MM.1S (cell line): ENCODE measurements around the gene LARGE2.
"Not testable (repeated sequence)": the region's sequence is repeated elsewhere in the genome, so short reads cannot be mapped to it uniquely, and the experiment has no call there.

Experiments used
- DNase-seq: peaks from one replicate; pipeline ENCODE4 v3.0.0-alpha.2; 2015
- H2AFZ ChIP-seq: fragments of 300-600 bp; sonication (generic); 2 replicates; pipeline ENCODE4 v1.6.0; 2016; ENCODE audit warnings: antibody characterized with exemption, low read length
- H3F3A ChIP-seq: fragments of 300-600 bp; sonication (generic); 2 replicates; pipeline ENCODE4 v1.6.1; 2016; ENCODE audit warnings: mild to moderate bottlenecking, antibody characterized with exemption, low read length, moderate library complexity, mixed read lengths; ENCODE audit not compliant: insufficient read depth
- H3K27ac ChIP-seq: fragments of 300-600 bp; sonication (generic); 2 replicates; pipeline ENCODE4 v1.5.1; 2016; ENCODE audit warnings: mild to moderate bottlenecking, low read length
- H3K27me3 ChIP-seq: fragments of 300-600 bp; sonication (generic); replicated peaks from 2 replicates; pipeline ENCODE4 v1.6.0; 2016; ENCODE audit warnings: low read length; ENCODE audit not compliant: insufficient read depth
- H3K36me3 ChIP-seq: fragments of 300-600 bp; sonication (generic); replicated peaks from 2 replicates; pipeline ENCODE4 v1.6.1; 2016; ENCODE audit warnings: mild to moderate bottlenecking, low read length, mixed read lengths; ENCODE audit not compliant: insufficient read depth
- H3K4me1 ChIP-seq: fragments of 300-600 bp; sonication (generic); 2 replicates; pipeline ENCODE4 v1.6.1; 2016; ENCODE audit warnings: low read length, mixed read lengths
- H3K4me2 ChIP-seq: fragments of 300-600 bp; sonication (generic); 2 replicates; pipeline ENCODE4 v1.6.0; 2016; ENCODE audit warnings: low read depth, low read length
- H3K4me3 ChIP-seq: fragments of 300-600 bp; sonication (generic); 2 replicates; pipeline ENCODE4 v1.5.1; 2016; ENCODE audit warnings: low read length, mixed read lengths
- H3K79me2 ChIP-seq: fragments of 300-600 bp; sonication (generic); 2 replicates; pipeline ENCODE4 v1.6.1; 2016; ENCODE audit warnings: mixed run types, low read length, mixed read lengths
- H3K9ac ChIP-seq: fragments of 300-600 bp; sonication (generic); 2 replicates; pipeline ENCODE4 v1.6.1; 2016; ENCODE audit warnings: low read length, mixed read lengths
- H3K9me2 ChIP-seq: fragments of 300-600 bp; sonication (generic); replicated peaks from 2 replicates; pipeline ENCODE4 v1.6.1; 2016; ENCODE audit warnings: mild to moderate bottlenecking, low read length, mixed read lengths; ENCODE audit not compliant: insufficient read depth
- H3K9me3 ChIP-seq: fragments of 300-600 bp; sonication (generic); replicated peaks from 2 replicates; pipeline ENCODE4 v1.6.1; 2016; ENCODE audit warnings: mild to moderate bottlenecking, low read length, mixed read lengths; ENCODE audit not compliant: insufficient read depth
- H4K20me1 ChIP-seq: fragments of 300-600 bp; sonication (generic); 2 replicates; pipeline ENCODE4 v1.6.1; 2016; ENCODE audit warnings: mild to moderate bottlenecking, low read length, moderate library complexity, mixed read lengths; ENCODE audit not compliant: insufficient read depth
- CTCF ChIP-seq: fragments of 300-600 bp; sonication (generic); IDR thresholded peaks from 2 replicates; pipeline ENCODE4 v1.5.1; 2016; ENCODE audit warnings: antibody characterized with exemption, low read length, mixed read lengths
- EZH2 ChIP-seq: fragments of 300-600 bp; sonication (generic); optimal IDR thresholded peaks from 2 replicates; pipeline ENCODE3; 2017; ENCODE audit warnings: low read depth, mild to moderate bottlenecking, antibody characterized with exemption, low read length, mixed read lengths
- EZH2phosphoT487 ChIP-seq: fragments of 300-600 bp; sonication (generic); IDR thresholded peaks from 2 replicates; pipeline ENCODE4 v1.6.1; 2018; ENCODE audit warnings: antibody characterized with exemption, low read length

Gene LARGE2

DNA sequence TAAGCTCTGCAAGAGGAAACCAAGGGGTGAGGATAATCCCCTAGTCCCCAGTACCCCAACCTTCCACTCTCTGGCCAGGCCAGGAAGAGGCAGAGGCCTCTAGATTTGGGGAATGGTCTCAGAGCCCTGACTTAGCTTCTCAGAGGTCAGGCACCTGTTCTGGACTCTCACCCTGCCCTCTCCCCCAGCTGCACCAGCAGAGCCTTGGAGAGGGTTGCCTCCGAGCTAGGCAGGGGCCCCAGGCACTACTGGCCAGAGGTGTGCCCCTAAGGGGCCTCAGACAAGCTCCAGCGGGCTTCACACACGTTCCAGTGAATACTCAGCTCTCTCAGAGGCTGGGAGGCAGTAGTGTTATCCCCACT, 23.4 kb upstream of the LARGE2 start:
- H3K4me2 ChIP-seq = no peak overlapping the region
- no peaks in the 10 kb centered on the region for H3K79me2 ChIP-seq
- H3K27ac ChIP-seq = no peak overlapping the region
- no peaks in the 10 kb centered on the region for H3K36me3 ChIP-seq
- H3F3A ChIP-seq = no peaks in the 10 kb centered on the region
- no peak overlapping the region for H3K4me3 ChIP-seq
- H3K9ac ChIP-seq = no peak overlapping the region
- H3K9me2 ChIP-seq = no peaks in the 10 kb centered on the region
- no peak for DNase-seq
- TF ChIP-seq EZH2phosphoT487 = no peak
- no peak for TF ChIP-seq CTCF
- no peak for TF ChIP-seq EZH2
- no peak overlapping the region for H2AFZ ChIP-seq
- H3K4me1 ChIP-seq = no peaks in the 10 kb centered on the region
- peaks cover 59% of the 10 kb centered on the region for H3K27me3 ChIP-seq
- H3K9me3 ChIP-seq = no peaks in the 10 kb centered on the region
- H4K20me1 ChIP-seq = no peaks in the 10 kb centered on the region

GRCh38 chr11:45899448-45900174, 22.8 kb upstream of the LARGE2 start:
- no peak overlapping the region for H3K4me2 ChIP-seq
- no peak overlapping the region for H3K4me3 ChIP-seq
- H3K36me3 ChIP-seq = no peaks in the 10 kb centered on the region
- no peaks in the 10 kb centered on the region for H3K9me3 ChIP-seq
- no peaks in the 10 kb centered on the region for H3K79me2 ChIP-seq
- H3K27ac ChIP-seq = no peak overlapping the region
- H2AFZ ChIP-seq = no peak overlapping the region
- H3K9ac ChIP-seq = no peak overlapping the region
- H3F3A ChIP-seq = no peaks in the 10 kb centered on the region
- TF ChIP-seq CTCF = no peak
- no peak for TF ChIP-seq EZH2
- no peak for TF ChIP-seq EZH2phosphoT487
- no peaks in the 10 kb centered on the region for H3K4me1 ChIP-seq
- H4K20me1 ChIP-seq = no peaks in the 10 kb centered on the region
- peaks cover 59% of the 10 kb centered on the region for H3K27me3 ChIP-seq
- H3K9me2 ChIP-seq = no peaks in the 10 kb centered on the region
- no peak for DNase-seq

DNA sequence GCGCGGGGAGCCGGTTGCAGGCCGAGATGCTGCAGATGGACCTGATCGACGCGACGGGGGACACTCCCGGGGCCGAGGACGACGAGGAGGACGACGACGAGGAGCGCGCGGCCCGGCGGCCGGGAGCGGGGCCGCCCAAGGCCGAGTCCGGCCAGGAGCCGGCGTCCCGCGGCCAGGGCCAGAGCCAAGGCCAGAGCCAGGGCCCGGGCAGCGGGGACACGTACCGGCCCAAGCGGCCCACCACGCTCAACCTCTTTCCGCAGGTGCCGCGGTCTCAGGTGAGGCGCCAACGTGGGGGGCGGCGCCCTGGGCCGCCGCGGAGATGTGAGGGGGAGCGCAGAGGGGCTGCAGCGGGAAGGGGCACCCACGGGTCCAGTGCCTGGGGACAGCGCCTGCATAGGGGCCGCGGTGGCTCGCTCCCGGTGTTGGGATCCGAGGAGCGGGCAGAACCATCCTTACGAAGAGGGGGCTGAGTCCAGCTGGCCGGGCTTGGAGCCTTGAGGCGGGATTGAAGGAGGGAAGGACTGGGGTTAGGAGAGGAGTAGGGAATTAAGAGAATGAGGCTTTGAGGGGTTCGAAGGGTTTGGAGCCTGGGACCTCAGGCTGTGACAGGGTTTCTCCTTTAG, 22.2 kb upstream of the LARGE2 start:
- H4K20me1 ChIP-seq, H3K4me3 ChIP-seq, DNase-seq: not testable (repeated sequence)

More for the DNA sequence above, 22.2 kb upstream of the LARGE2 start:
- H3K36me3 ChIP-seq, H2AFZ ChIP-seq, H3K9me2 ChIP-seq, H3K79me2 ChIP-seq, H3K9me3 ChIP-seq, H3K4me1 ChIP-seq, H3K9ac ChIP-seq, H3K27ac ChIP-seq, H3K4me2 ChIP-seq, H3F3A ChIP-seq: not testable (repeated sequence)
- H3K27me3 ChIP-seq = peaks cover 59% of the 10 kb centered on the region
